Endodermal cell (in vitro differentiated cells): ENCODE data around the gene CDC14A. TPM values are rescaled to one million over a fixed set of nuclear protein-coding genes. Genes with fewer than 3 reads are reported as not detected.

Experiments used
- DNase-seq: peaks from one replicate; pipeline ENCODE4 v3.0.0-alpha.2; 2017
- H3K27ac ChIP-seq: 2 replicates; pipeline ENCODE4 v1.5.1; 2013; ENCODE audit warnings: mild to moderate bottlenecking, low read depth, low read length, moderate library complexity
- H3K27me3 ChIP-seq: 2 replicates; pipeline ENCODE4 v1.6.1; 2013; ENCODE audit warnings: mild to moderate bottlenecking, low read length, moderate library complexity; ENCODE audit not compliant: insufficient read depth, control insufficient read depth, poor library complexity, severe bottlenecking
- H3K36me3 ChIP-seq: 2 replicates; pipeline ENCODE4 v1.7.0; 2013; ENCODE audit warnings: mild to moderate bottlenecking, low read length, moderate library complexity; ENCODE audit not compliant: control insufficient read depth, insufficient read depth
- H3K4me1 ChIP-seq: one replicate; pipeline ENCODE4 v1.7.0; 2013; ENCODE audit warnings: low read length; ENCODE audit not compliant: control insufficient read depth, insufficient read depth
- H3K4me3 ChIP-seq: 2 replicates; pipeline ENCODE4 v1.5.1; 2013; ENCODE audit warnings: mild to moderate bottlenecking, low read length, moderate library complexity
- H3K9ac ChIP-seq: 2 replicates; pipeline ENCODE4 v1.6.1; 2013; ENCODE audit warnings: mild to moderate bottlenecking, low read length, moderate library complexity; ENCODE audit not compliant: poor library complexity, severe bottlenecking; ENCODE audit errors: extremely low read depth
- H3K9me3 ChIP-seq: 2 replicates; pipeline ENCODE4 v1.6.1; 2013; ENCODE audit warnings: mild to moderate bottlenecking, low read length, moderate library complexity; ENCODE audit not compliant: control insufficient read depth
- H3K27ac Mint-ChIP-seq: 2 replicates; pipeline ENCODE4 v1.8.0; 2020; ENCODE audit warnings: mixed read lengths
- H3K27me3 Mint-ChIP-seq: 2 replicates; pipeline ENCODE4 v1.8.0; 2021; ENCODE audit warnings: mild to moderate bottlenecking, mixed read lengths; ENCODE audit not compliant: insufficient read depth
- H3K36me3 Mint-ChIP-seq: 2 replicates; pipeline ENCODE4 v1.8.0; 2020; ENCODE audit warnings: low read depth, mixed read lengths
- H3K4me1 Mint-ChIP-seq: 2 replicates; pipeline ENCODE4 v1.8.0; 2020; ENCODE audit warnings: mixed read lengths
- H3K4me3 Mint-ChIP-seq: 2 replicates; pipeline ENCODE4 v1.8.0; 2020; ENCODE audit warnings: mild to moderate bottlenecking, moderate library complexity, mixed read lengths
- H3K9me3 Mint-ChIP-seq: 2 replicates; pipeline ENCODE4 v1.8.0; 2020; ENCODE audit warnings: mild to moderate bottlenecking, mixed read lengths
- CTCF ChIP-seq: fragments of 200-600 bp; sonication (generic); conservative IDR thresholded peaks from 2 replicates; pipeline ENCODE4 v1.5.0; 2021; ENCODE audit warnings: antibody characterized with exemption, mild to moderate bottlenecking
- WGBS, 2 experiments: methylation state at CpG; one replicate each; pipeline versions ENCODE4 v1.1.5 to v1.1.7; 2013; ENCODE audit warnings: missing lambda C conversion rate in 2 of 2, mixed read lengths in 1 of 2; ENCODE audit not compliant: insufficient coverage in 1 of 2, insufficient read length in 1 of 2; 5-methylcytosine and 5-hydroxymethylcytosine counted together
- total RNA-seq, 2 donors: library from RNA; stranded (reverse); fragmentation: NEBNext Ultra II Directional in 1 of 2; extraction: Animal tissue kit (Norgen Biotek cat#: 25700) in 1 of 2; gene quantifications; 2 replicates in 1 of 2; 3 replicates in 1 of 2; pipeline ENCODE4 v1.2.1, GENCODE V29; 2021

Gene CDC14A
- total RNA-seq, 2 donors from 2014 or later: 14.5 to 17.6 TPM

GRCh38 chr1:100387657-100388350 is 35.5 kb downstream of the CDC14A start:
- no peaks in the 10 kb centered on the region for H3K27me3 Mint-ChIP-seq
- peaks cover 42% of the 10 kb centered on the region for H3K36me3 ChIP-seq
- peaks cover 21% of the 10 kb centered on the region for H3K4me1 Mint-ChIP-seq
- no peak overlapping the region for H3K27ac Mint-ChIP-seq
- H3K36me3 Mint-ChIP-seq: peaks cover 9% of the 10 kb centered on the region
- no peak overlapping the region for H3K27ac ChIP-seq
- 80 to 94% methylated on average over 2 to 4 of the region's 4 CpGs for whole genome bisulfite sequencing, 2 experiments
- no peaks in the 10 kb centered on the region for H3K9me3 Mint-ChIP-seq
- no peaks in the 10 kb centered on the region for H3K9me3 ChIP-seq
- H3K9ac ChIP-seq: no peak overlapping the region
- no peaks in the 10 kb centered on the region for H3K4me1 ChIP-seq
- no peak overlapping the region for H3K4me3 Mint-ChIP-seq
- DNase-seq: no peak
- H3K27me3 ChIP-seq: no peaks in the 10 kb centered on the region
- H3K4me3 ChIP-seq: no peak overlapping the region
- TF ChIP-seq CTCF: no peak

- WGBS, 2 experiments: 92 to 100% methylated on average over 1 to 2 of the region's 2 CpGs
- no peak overlapping the region for H3K4me3 Mint-ChIP-seq
- no peaks in the 10 kb centered on the region for H3K9me3 Mint-ChIP-seq
- Histone ChIP-seq H3K4me1 (no peaks in the 10 kb centered on the region), H3K9me3 (no peaks in the 10 kb centered on the region), H3K27me3 (no peaks in the 10 kb centered on the region), H3K9ac (no peak overlapping the region), H3K4me3 (no peak overlapping the region), H3K36me3 (peaks cover 34% of the 10 kb centered on the region), H3K27ac (no peak overlapping the region)
- H3K4me1 Mint-ChIP-seq: peaks cover 23% of the 10 kb centered on the region
- peaks cover 21% of the 10 kb centered on the region for H3K36me3 Mint-ChIP-seq
- no peak for TF ChIP-seq CTCF
- H3K27me3 Mint-ChIP-seq: no peaks in the 10 kb centered on the region
- no peak overlapping the region for H3K27ac Mint-ChIP-seq
- no peak for DNase-seq
These were observed 38.2 kb downstream of the CDC14A start for GRCh38 chr1:100390531-100390930.

- peaks cover 30% of the 10 kb centered on the region for H3K4me1 Mint-ChIP-seq
- Histone ChIP-seq H3K9me3 (no peaks in the 10 kb centered on the region), H3K4me3 (no peak overlapping the region), H3K27me3 (no peaks in the 10 kb centered on the region), H3K27ac (no peak overlapping the region), H3K4me1 (no peaks in the 10 kb centered on the region), H3K9ac (no peak overlapping the region), H3K36me3 (peaks cover 34% of the 10 kb centered on the region)
- 100% methylated on average over 1 of the region's 1 CpG; no CpG with 5 or more reads in 1 of the 2 experiments for WGBS, 2 experiments
- DNase-seq: no peak
- no peaks in the 10 kb centered on the region for H3K27me3 Mint-ChIP-seq
- peak; percentile 33 for TF ChIP-seq CTCF
- no peak overlapping the region for H3K4me3 Mint-ChIP-seq
- peaks cover 21% of the 10 kb centered on the region for H3K36me3 Mint-ChIP-seq
- no peaks in the 10 kb centered on the region for H3K9me3 Mint-ChIP-seq
- no peak overlapping the region for H3K27ac Mint-ChIP-seq
These were observed 39.4 kb downstream of the CDC14A start for GRCh38 chr1:100391675-100392074.
